GM23338 (cell line): ENCODE data around the gene PGAP1. TPM values are rescaled to one million over a fixed set of nuclear protein-coding genes. Genes with fewer than 3 reads are reported as not detected.
A peak's percentile ranks its signal among the peaks of the same experiment; 100 is the strongest.

ENCODE experiments used
- ATAC-seq: fragments of 200-7000 bp; cut with Tn5 transposase; 3 replicates; pipeline ENCODE4 v1.9.1; 2020
- DNase-seq: peaks from one replicate; pipeline ENCODE4 v3.0.0-alpha.2; 2015; ENCODE audit warnings: low spot score
- H2AFZ ChIP-seq: fragments of 200-600 bp; sonication (generic); 2 replicates; pipeline ENCODE4 v1.8.0; 2016; ENCODE audit warnings: antibody characterized with exemption, mild to moderate bottlenecking, moderate library complexity
- H3F3A ChIP-seq: fragments of 200-600 bp; sonication (generic); replicated peaks from 2 replicates; pipeline ENCODE4 v1.8.0; 2017; ENCODE audit warnings: antibody characterized with exemption, mixed run types, low read depth
- H3K27ac ChIP-seq: fragments of 200-600 bp; sonication (generic); 2 replicates; pipeline ENCODE4 v1.6.1; 2016; ENCODE audit warnings: low read depth
- H3K27me3 ChIP-seq: fragments of 200-600 bp; sonication (generic); 2 replicates; pipeline ENCODE4 v1.8.0; 2016; ENCODE audit warnings: mild to moderate bottlenecking, mixed run types, moderate library complexity; ENCODE audit not compliant: insufficient read depth
- H3K36me3 ChIP-seq: fragments of 200-600 bp; sonication (generic); 2 replicates; pipeline ENCODE4 v1.8.0; 2016; ENCODE audit warnings: mild to moderate bottlenecking; ENCODE audit not compliant: insufficient read depth
- H3K4me1 ChIP-seq: fragments of 200-600 bp; sonication (generic); 2 replicates; pipeline ENCODE4 v1.8.0; 2016; ENCODE audit warnings: mild to moderate bottlenecking, moderate library complexity; ENCODE audit not compliant: insufficient read depth
- H3K4me2 ChIP-seq: fragments of 200-600 bp; sonication (generic); 2 replicates; pipeline ENCODE4 v1.7.1; 2017; ENCODE audit warnings: mixed run types
- H3K4me3 ChIP-seq: fragments of 200-600 bp; sonication (generic); 2 replicates; pipeline ENCODE4 v1.6.1; 2016; ENCODE audit warnings: mixed run types
- H3K79me2 ChIP-seq: fragments of 200-600 bp; sonication (generic); replicated peaks from 2 replicates; pipeline ENCODE4 v1.8.0; 2017; ENCODE audit warnings: mild to moderate bottlenecking; ENCODE audit not compliant: insufficient read depth
- H3K9me2 ChIP-seq: fragments of 200-600 bp; sonication (generic); 2 replicates; pipeline ENCODE4 v1.8.0; 2017; ENCODE audit not compliant: insufficient read depth
- H4K20me1 ChIP-seq: fragments of 200-600 bp; sonication (generic); replicated peaks from 2 replicates; pipeline ENCODE4 v1.8.0; 2017; ENCODE audit warnings: mild to moderate bottlenecking; ENCODE audit not compliant: insufficient read depth
- H3K27ac Mint-ChIP-seq: 2 replicates; pipeline ENCODE4 v1.8.0; 2020; ENCODE audit warnings: inconsistent platforms, mild to moderate bottlenecking, moderate library complexity, mixed read lengths
- H3K27me3 Mint-ChIP-seq: 3 replicates; pipeline ENCODE4 v1.8.0; 2022; ENCODE audit warnings: low read depth, mild to moderate bottlenecking, moderate library complexity, mixed read lengths, inconsistent platforms; ENCODE audit not compliant: insufficient read depth, poor library complexity
- H3K36me3 Mint-ChIP-seq: 3 replicates; pipeline ENCODE4 v1.8.0; 2021; ENCODE audit warnings: low read depth, mild to moderate bottlenecking, inconsistent platforms, moderate library complexity, mixed read lengths
- H3K4me1 Mint-ChIP-seq: 3 replicates; pipeline ENCODE4 v1.8.0; 2020; ENCODE audit warnings: mild to moderate bottlenecking, inconsistent platforms, mixed read lengths
- H3K4me3 Mint-ChIP-seq: 3 replicates; pipeline ENCODE4 v1.8.0; 2021; ENCODE audit warnings: moderate library complexity, mild to moderate bottlenecking, inconsistent platforms, mixed read lengths
- H3K9me3 Mint-ChIP-seq: 3 replicates; pipeline ENCODE4 v1.8.0; 2020; ENCODE audit warnings: moderate library complexity, mild to moderate bottlenecking, inconsistent platforms, mixed read lengths
- CREB1 ChIP-seq: fragments of 250-450 bp; sonication (Bioruptor Pico); IDR thresholded peaks from 2 replicates; pipeline ENCODE4 v1.5.0; 2020; ENCODE audit warnings: low read depth, mild to moderate bottlenecking, moderate library complexity
- EZH2 ChIP-seq: fragments of 200-600 bp; sonication (generic); IDR thresholded peaks from one replicate; pipeline ENCODE4 v1.8.0; 2017; ENCODE audit warnings: antibody characterized with exemption, mild to moderate bottlenecking, low read depth; ENCODE audit not compliant: unreplicated experiment
- EZH2phosphoT487 ChIP-seq: fragments of 200-600 bp; sonication (generic); IDR thresholded peaks from one replicate; pipeline ENCODE4 v1.8.1; 2018; ENCODE audit warnings: antibody characterized with exemption; ENCODE audit not compliant: unreplicated experiment
- JUNB ChIP-seq: IDR thresholded peaks from one replicate; pipeline ENCODE4 v1.6.1; 2016; ENCODE audit warnings: antibody characterized with exemption; ENCODE audit not compliant: unreplicated experiment
- NANOG ChIP-seq: IDR thresholded peaks from 2 replicates; pipeline ENCODE4 v1.6.1; 2016; ENCODE audit warnings: antibody characterized with exemption, borderline replicate concordance
- POLR2AphosphoS5 ChIP-seq: IDR thresholded peaks from 2 replicates; pipeline ENCODE4 v1.6.1; 2016; ENCODE audit warnings: antibody characterized with exemption, low read depth
- STAT1 ChIP-seq: IDR thresholded peaks from one replicate; pipeline ENCODE4 v1.6.1; 2016; ENCODE audit warnings: antibody characterized with exemption; ENCODE audit not compliant: unreplicated experiment
- ZNF114 ChIP-seq: fragments of 250-450 bp; sonication (Bioruptor Pico); IDR thresholded peaks from 2 replicates; pipeline ENCODE4 v1.5.0; 2020; ENCODE audit warnings: mild to moderate bottlenecking, moderate library complexity
- ZNF331 ChIP-seq: fragments of 250-450 bp; sonication (Bioruptor Pico); IDR thresholded peaks from 2 replicates; pipeline ENCODE4 v1.5.0; 2020; ENCODE audit warnings: low read depth, mild to moderate bottlenecking, moderate library complexity
- polyA plus RNA-seq: library from polyadenylated mRNA; unstranded; fragments of >200 nt; fragmentation: Nextera tagmentation; extraction: Ambion mirVana; gene quantifications from 2 replicates; pipeline ENCODE4 v1.2.1, GENCODE V29; 2016
- total RNA-seq: library from RNA; depleted of rRNA; stranded (reverse); fragments of >200 nt; shearing (Covaris generic); gene quantifications from 2 replicates; pipeline ENCODE4 v1.2.3, GENCODE V29; 2014
- TF ChIP-seq, protein P1 (sequence below): IDR thresholded peaks from one replicate; pipeline ENCODE4 v1.6.1; 2018; ENCODE audit warnings: antibody characterized with exemption; ENCODE audit not compliant: unreplicated experiment
- TF ChIP-seq, protein P2 (sequence below), 2 experiments: fragments of 200-600 bp in 1 of 2; sonication (generic) in 1 of 2; conservative IDR thresholded peaks; 2 replicates each; pipeline versions ENCODE4 v1.5.1 to v1.6.1; 2016 to 2017; ENCODE audit warnings: antibody characterized with exemption in 2 of 2, low read depth in 2 of 2, mild to moderate bottlenecking in 2 of 2, moderate library complexity in 1 of 2
- TF ChIP-seq, protein P3 (sequence below): fragments of 250-450 bp; sonication (Bioruptor Pico); IDR thresholded peaks from 2 replicates; pipeline ENCODE4 v1.5.0; 2020; ENCODE audit warnings: mild to moderate bottlenecking, moderate library complexity
- TF ChIP-seq, protein P4 (sequence below): IDR thresholded peaks from 2 replicates; pipeline ENCODE4 v1.6.1; 2016; ENCODE audit warnings: antibody characterized with exemption

PGAP1 gene
- total and polyA plus RNA-seq, 2 experiments from 2014 or later: 9.8 to 26.5 TPM

DNA sequence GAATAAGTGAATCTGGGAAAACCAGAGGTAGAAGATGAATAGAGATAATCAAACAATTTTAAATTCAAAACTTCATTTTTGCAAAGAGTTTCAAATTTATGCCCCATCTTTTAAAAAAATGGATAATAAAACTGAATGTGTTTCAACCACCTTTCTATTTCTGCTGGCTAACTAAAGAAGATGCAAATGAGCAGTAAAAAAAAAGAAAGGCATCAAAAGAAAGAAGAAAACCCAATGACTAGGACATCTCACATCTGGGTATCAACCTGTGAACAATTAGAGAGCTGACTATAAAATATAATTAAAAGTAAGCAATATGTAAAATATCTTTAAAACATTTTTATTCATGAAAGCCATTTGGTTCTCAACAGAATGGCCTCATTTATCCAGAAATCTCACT, 2.5 kb downstream of the PGAP1 start:
- H3K4me1 Mint-ChIP-seq: peaks cover 29% of the 10 kb centered on the region
- TF ChIP-seq, protein P1, sequence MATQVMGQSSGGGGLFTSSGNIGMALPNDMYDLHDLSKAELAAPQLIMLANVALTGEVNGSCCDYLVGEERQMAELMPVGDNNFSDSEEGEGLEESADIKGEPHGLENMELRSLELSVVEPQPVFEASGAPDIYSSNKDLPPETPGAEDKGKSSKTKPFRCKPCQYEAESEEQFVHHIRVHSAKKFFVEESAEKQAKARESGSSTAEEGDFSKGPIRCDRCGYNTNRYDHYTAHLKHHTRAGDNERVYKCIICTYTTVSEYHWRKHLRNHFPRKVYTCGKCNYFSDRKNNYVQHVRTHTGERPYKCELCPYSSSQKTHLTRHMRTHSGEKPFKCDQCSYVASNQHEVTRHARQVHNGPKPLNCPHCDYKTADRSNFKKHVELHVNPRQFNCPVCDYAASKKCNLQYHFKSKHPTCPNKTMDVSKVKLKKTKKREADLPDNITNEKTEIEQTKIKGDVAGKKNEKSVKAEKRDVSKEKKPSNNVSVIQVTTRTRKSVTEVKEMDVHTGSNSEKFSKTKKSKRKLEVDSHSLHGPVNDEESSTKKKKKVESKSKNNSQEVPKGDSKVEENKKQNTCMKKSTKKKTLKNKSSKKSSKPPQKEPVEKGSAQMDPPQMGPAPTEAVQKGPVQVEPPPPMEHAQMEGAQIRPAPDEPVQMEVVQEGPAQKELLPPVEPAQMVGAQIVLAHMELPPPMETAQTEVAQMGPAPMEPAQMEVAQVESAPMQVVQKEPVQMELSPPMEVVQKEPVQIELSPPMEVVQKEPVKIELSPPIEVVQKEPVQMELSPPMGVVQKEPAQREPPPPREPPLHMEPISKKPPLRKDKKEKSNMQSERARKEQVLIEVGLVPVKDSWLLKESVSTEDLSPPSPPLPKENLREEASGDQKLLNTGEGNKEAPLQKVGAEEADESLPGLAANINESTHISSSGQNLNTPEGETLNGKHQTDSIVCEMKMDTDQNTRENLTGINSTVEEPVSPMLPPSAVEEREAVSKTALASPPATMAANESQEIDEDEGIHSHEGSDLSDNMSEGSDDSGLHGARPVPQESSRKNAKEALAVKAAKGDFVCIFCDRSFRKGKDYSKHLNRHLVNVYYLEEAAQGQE: no peak
- TF ChIP-seq, protein P2, sequence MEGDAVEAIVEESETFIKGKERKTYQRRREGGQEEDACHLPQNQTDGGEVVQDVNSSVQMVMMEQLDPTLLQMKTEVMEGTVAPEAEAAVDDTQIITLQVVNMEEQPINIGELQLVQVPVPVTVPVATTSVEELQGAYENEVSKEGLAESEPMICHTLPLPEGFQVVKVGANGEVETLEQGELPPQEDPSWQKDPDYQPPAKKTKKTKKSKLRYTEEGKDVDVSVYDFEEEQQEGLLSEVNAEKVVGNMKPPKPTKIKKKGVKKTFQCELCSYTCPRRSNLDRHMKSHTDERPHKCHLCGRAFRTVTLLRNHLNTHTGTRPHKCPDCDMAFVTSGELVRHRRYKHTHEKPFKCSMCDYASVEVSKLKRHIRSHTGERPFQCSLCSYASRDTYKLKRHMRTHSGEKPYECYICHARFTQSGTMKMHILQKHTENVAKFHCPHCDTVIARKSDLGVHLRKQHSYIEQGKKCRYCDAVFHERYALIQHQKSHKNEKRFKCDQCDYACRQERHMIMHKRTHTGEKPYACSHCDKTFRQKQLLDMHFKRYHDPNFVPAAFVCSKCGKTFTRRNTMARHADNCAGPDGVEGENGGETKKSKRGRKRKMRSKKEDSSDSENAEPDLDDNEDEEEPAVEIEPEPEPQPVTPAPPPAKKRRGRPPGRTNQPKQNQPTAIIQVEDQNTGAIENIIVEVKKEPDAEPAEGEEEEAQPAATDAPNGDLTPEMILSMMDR (conservative IDR thresholded peaks at IDR 0.05; ENCODE audit: low read depth in 2 of 2): no peak
- TF ChIP-seq ZNF331 (CRISPR knock-in tag): no peak
- TF ChIP-seq JUNB: no peak
- TF ChIP-seq STAT1: no peak
- TF ChIP-seq, protein P3, sequence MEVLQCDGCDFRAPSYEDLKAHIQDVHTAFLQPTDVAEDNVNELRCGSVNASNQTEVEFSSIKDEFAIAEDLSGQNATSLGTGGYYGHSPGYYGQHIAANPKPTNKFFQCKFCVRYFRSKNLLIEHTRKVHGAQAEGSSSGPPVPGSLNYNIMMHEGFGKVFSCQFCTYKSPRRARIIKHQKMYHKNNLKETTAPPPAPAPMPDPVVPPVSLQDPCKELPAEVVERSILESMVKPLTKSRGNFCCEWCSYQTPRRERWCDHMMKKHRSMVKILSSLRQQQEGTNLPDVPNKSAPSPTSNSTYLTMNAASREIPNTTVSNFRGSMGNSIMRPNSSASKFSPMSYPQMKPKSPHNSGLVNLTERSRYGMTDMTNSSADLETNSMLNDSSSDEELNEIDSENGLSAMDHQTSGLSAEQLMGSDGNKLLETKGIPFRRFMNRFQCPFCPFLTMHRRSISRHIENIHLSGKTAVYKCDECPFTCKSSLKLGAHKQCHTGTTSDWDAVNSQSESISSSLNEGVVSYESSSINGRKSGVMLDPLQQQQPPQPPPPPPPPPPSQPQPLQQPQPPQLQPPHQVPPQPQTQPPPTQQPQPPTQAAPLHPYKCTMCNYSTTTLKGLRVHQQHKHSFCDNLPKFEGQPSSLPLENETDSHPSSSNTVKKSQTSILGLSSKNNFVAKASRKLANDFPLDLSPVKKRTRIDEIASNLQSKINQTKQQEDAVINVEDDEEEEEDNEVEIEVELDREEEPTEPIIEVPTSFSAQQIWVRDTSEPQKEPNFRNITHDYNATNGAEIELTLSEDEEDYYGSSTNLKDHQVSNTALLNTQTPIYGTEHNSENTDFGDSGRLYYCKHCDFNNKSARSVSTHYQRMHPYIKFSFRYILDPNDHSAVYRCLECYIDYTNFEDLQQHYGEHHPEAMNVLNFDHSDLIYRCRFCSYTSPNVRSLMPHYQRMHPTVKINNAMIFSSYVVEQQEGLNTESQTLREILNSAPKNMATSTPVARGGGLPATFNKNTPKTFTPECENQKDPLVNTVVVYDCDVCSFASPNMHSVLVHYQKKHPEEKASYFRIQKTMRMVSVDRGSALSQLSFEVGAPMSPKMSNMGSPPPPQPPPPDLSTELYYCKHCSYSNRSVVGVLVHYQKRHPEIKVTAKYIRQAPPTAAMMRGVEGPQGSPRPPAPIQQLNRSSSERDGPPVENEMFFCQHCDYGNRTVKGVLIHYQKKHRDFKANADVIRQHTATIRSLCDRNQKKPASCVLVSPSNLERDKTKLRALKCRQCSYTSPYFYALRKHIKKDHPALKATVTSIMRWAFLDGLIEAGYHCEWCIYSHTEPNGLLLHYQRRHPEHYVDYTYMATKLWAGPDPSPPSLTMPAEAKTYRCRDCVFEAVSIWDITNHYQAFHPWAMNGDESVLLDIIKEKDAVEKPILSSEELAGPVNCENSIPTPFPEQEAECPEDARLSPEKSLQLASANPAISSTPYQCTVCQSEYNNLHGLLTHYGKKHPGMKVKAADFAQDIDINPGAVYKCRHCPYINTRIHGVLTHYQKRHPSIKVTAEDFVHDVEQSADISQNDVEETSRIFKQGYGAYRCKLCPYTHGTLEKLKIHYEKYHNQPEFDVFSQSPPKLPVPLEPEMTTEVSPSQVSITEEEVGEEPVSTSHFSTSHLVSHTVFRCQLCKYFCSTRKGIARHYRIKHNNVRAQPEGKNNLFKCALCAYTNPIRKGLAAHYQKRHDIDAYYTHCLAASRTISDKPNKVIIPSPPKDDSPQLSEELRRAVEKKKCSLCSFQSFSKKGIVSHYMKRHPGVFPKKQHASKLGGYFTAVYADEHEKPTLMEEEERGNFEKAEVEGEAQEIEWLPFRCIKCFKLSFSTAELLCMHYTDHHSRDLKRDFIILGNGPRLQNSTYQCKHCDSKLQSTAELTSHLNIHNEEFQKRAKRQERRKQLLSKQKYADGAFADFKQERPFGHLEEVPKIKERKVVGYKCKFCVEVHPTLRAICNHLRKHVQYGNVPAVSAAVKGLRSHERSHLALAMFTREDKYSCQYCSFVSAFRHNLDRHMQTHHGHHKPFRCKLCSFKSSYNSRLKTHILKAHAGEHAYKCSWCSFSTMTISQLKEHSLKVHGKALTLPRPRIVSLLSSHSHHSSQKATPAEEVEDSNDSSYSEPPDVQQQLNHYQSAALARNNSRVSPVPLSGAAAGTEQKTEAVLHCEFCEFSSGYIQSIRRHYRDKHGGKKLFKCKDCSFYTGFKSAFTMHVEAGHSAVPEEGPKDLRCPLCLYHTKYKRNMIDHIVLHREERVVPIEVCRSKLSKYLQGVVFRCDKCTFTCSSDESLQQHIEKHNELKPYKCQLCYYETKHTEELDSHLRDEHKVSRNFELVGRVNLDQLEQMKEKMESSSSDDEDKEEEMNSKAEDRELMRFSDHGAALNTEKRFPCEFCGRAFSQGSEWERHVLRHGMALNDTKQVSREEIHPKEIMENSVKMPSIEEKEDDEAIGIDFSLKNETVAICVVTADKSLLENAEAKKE (CRISPR knock-in tag): no peak
- TF ChIP-seq POLR2AphosphoS5: no peak
- no peak for TF ChIP-seq EZH2
- TF ChIP-seq EZH2phosphoT487: no peak
- TF ChIP-seq, protein P4, sequence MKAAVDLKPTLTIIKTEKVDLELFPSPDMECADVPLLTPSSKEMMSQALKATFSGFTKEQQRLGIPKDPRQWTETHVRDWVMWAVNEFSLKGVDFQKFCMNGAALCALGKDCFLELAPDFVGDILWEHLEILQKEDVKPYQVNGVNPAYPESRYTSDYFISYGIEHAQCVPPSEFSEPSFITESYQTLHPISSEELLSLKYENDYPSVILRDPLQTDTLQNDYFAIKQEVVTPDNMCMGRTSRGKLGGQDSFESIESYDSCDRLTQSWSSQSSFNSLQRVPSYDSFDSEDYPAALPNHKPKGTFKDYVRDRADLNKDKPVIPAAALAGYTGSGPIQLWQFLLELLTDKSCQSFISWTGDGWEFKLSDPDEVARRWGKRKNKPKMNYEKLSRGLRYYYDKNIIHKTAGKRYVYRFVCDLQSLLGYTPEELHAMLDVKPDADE: no peak
- no peak for TF ChIP-seq CREB1 (CRISPR knock-in tag)
- no peak for TF ChIP-seq NANOG
- TF ChIP-seq ZNF114 (CRISPR knock-in tag): no peak
- peaks cover 13% of the 10 kb centered on the region for H3K27me3 Mint-ChIP-seq
- H3K36me3 Mint-ChIP-seq: peaks cover 6% of the 10 kb centered on the region
- ATAC-seq: no peak
- peaks cover 68% of the 10 kb centered on the region for H3K79me2 ChIP-seq
- peaks cover 7% of the 10 kb centered on the region for H3K27me3 ChIP-seq
- H3K9me3 Mint-ChIP-seq: no peaks in the 10 kb centered on the region
- H4K20me1 ChIP-seq: peaks cover 3% of the 10 kb centered on the region; the same call in 1 of the 2 replicates
- H3K4me3 ChIP-seq: peak overlapping the region; percentile 99
- H3K4me1 ChIP-seq: peaks cover 28% of the 10 kb centered on the region
- peak overlapping the region; percentile 95 for H3K4me3 Mint-ChIP-seq
- no peaks in the 10 kb centered on the region for H3K9me2 ChIP-seq
- no peak overlapping the region for H2AFZ ChIP-seq
- no peaks in the 10 kb centered on the region for H3K36me3 ChIP-seq
- peak overlapping the region; percentile 85 for H3K4me2 ChIP-seq
- no peak overlapping the region for H3K27ac ChIP-seq
- H3F3A ChIP-seq: no peaks in the 10 kb centered on the region
- no peak for DNase-seq
- H3K27ac Mint-ChIP-seq: no peak overlapping the region
